Prostate gland (tissue), 2 donors: ENCODE measurements around the gene THSD8.

Source experiments
- POLR2A ChIP-seq: fragments of 450-650 bp; IDR thresholded peaks from one replicate; pipeline ENCODE4 v1.6.1; 2016; ENCODE audit warnings: antibody characterized with exemption, mild to moderate bottlenecking
- TF ChIP-seq, protein P1 (sequence below), 4 experiments: fragments of 200-600 bp in 2 of 4; fragments of 450-650 bp in 2 of 4; sonication (generic) in 2 of 4; IDR thresholded peaks; 1 replicate in 3 of 4; 2 replicates in 1 of 4; pipeline ENCODE4 v1.5.1; 2016 to 2019; ENCODE audit warnings: antibody characterized with exemption in 4 of 4, mild to moderate bottlenecking in 2 of 4, moderate library complexity in 2 of 4

DNA sequence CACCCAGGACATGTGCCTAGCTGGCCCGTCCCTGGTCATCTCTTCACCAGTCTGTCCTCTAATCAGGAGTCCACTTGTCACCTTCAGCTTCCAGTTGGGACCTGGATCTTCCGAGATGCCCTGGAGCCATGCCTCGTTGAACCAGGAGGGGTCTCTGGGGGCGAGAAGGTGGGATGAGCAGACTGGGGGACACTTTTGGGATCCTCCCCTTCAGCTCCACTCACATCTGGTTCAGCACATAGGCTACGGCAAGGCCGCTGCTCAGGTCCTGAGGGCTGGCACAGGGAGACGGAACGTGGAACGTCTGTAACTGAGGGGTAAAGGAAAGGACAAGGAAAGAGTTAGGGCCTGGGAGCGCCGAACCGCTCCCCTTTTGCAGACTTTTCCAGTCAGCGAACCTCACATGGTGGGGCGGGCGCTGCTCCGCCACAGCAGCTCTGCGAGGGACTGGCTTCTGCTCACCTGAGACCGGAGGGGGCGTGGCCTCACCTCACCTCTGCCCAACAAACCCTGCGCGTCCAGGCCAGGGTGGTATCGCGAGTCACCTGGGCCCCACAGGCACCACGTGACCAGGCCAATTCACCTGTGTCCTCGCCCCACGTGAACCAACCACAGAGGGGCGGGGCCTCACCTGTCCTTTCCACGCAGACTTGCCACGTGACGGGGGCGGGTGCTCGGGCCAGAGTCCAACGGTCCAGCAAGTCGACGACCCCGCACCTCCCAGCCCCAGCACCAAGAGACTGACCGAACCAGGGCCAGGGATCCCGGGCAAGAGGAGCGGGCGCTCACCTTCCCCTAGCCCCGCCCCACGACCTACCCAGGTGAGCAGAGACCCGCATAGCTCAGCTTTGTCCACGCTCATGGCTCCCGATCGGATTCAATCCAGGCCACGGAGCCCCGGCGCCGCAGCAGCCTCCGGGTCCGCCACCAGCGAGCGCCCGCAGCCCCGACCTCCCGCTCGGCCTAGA, 27.0 kb upstream of the THSD8 start, which contains the start of gene HOOK2:
- TF ChIP-seq, protein P1, sequence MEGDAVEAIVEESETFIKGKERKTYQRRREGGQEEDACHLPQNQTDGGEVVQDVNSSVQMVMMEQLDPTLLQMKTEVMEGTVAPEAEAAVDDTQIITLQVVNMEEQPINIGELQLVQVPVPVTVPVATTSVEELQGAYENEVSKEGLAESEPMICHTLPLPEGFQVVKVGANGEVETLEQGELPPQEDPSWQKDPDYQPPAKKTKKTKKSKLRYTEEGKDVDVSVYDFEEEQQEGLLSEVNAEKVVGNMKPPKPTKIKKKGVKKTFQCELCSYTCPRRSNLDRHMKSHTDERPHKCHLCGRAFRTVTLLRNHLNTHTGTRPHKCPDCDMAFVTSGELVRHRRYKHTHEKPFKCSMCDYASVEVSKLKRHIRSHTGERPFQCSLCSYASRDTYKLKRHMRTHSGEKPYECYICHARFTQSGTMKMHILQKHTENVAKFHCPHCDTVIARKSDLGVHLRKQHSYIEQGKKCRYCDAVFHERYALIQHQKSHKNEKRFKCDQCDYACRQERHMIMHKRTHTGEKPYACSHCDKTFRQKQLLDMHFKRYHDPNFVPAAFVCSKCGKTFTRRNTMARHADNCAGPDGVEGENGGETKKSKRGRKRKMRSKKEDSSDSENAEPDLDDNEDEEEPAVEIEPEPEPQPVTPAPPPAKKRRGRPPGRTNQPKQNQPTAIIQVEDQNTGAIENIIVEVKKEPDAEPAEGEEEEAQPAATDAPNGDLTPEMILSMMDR (IDR thresholded peaks at IDR 0.05), result no peak
- TF ChIP-seq POLR2A, result no peak
